H1 (cell line): ENCODE measurements around the gene ANKRD24.

Source experiments
- BCL11A ChIP-seq, 2 experiments: IDR thresholded peaks; one replicate each; pipeline ENCODE4 v1.6.1; 2011; ENCODE audit warnings: low read depth in 2 of 2, low read length in 2 of 2, mild to moderate bottlenecking in 2 of 2
- EZH2 ChIP-seq: fragments of 200-600 bp; sonication (generic); IDR thresholded peaks from 2 replicates; pipeline ENCODE4 v1.7.1; 2012; ENCODE audit warnings: low read depth, mild to moderate bottlenecking, moderate library complexity, low read length, inconsistent platforms; ENCODE audit not compliant: severe bottlenecking
- JUN ChIP-seq: IDR thresholded peaks from 2 replicates; pipeline ENCODE4 v1.6.1; 2011; ENCODE audit warnings: low read depth, mild to moderate bottlenecking, improper control_type of control experiment, low read length
- NRF1 ChIP-seq: IDR thresholded peaks from 2 replicates; pipeline ENCODE4 v1.6.1; 2011; ENCODE audit warnings: mild to moderate bottlenecking, low read depth, low read length, improper control_type of control experiment
- POLR2A ChIP-seq, 2 experiments: IDR thresholded peaks; 1 replicate in 1 of 2; 2 replicates in 1 of 2; pipeline ENCODE4 v1.6.1; 2011; ENCODE audit warnings: low read depth in 2 of 2, low read length in 2 of 2, mild to moderate bottlenecking in 2 of 2; ENCODE audit errors: control extremely low read depth in 1 of 2
- POLR2AphosphoS5 ChIP-seq: IDR thresholded peaks from 2 replicates; pipeline ENCODE4 v1.6.1; 2011; ENCODE audit warnings: low read depth, low read length
- RAD21 ChIP-seq, 2 experiments: IDR thresholded peaks in 1 of 2; conservative IDR thresholded peaks in 1 of 2; 2 replicates each; pipeline ENCODE4 v1.6.1; 2011; ENCODE audit warnings: low read depth in 2 of 2, low read length in 2 of 2, improper control_type of control experiment in 1 of 2, inconsistent platforms in 1 of 2, mild to moderate bottlenecking in 1 of 2, moderate library complexity in 1 of 2
- SIN3A ChIP-seq, 2 experiments: IDR thresholded peaks in 1 of 2; conservative IDR thresholded peaks in 1 of 2; 2 replicates each; pipeline ENCODE4 v1.6.1; 2011 to 2012; ENCODE audit warnings: low read length in 2 of 2, improper control_type of control experiment in 1 of 2, low read depth in 1 of 2, mild to moderate bottlenecking in 1 of 2
- YY1 ChIP-seq: IDR thresholded peaks from 2 replicates; pipeline ENCODE4 v1.6.1; 2011; ENCODE audit warnings: low read depth, mild to moderate bottlenecking, low read length
- TF ChIP-seq, protein P1 (sequence below), 3 experiments: IDR thresholded peaks; 1 replicate in 2 of 3; 2 replicates in 1 of 3; pipeline versions ENCODE4 v1.5.1 to v1.6.1; 2011; ENCODE audit warnings: low read length in 3 of 3, mild to moderate bottlenecking in 3 of 3, inconsistent platforms in 2 of 3, low read depth in 1 of 3, moderate library complexity in 1 of 3; ENCODE audit not compliant: insufficient read depth in 1 of 3; ENCODE audit errors: control extremely low read depth in 1 of 3
- TF ChIP-seq, protein P2 (sequence below): fragments of 300-600 bp; sonication (generic); IDR thresholded peaks from 2 replicates; pipeline ENCODE4 v1.7.1; 2012; ENCODE audit warnings: low read length, moderate library complexity, mild to moderate bottlenecking, inconsistent platforms; ENCODE audit not compliant: insufficient replicate concordance

DNA sequence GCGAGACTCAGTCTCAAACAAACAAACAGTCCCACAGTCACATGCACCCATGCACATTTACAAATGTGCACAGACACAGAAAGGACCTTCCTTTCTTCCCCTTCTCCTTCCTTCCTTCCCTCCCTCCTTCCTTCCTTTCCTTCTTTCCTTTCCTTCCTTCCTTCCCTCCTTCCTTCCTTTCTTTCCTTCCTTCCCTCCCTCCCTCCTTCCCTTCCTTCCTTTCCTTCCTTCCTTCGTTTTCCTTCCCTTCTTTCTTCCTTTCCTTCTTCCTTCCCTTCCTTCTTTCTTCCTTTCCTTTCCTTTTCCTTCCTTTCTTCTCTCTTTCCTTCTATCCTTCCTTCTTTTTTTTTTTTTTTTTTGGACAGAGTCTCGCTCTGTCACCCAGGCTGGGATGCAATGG lies 30.6 kb downstream of the ANKRD24 start:
- no peak for TF ChIP-seq POLR2A (IDR thresholded peaks at IDR 0.05; ENCODE audit: control extremely low read depth in 1 of 2, low read depth in 2 of 2, low read length in 2 of 2)
- no peak for TF ChIP-seq YY1
- TF ChIP-seq, protein P1, sequence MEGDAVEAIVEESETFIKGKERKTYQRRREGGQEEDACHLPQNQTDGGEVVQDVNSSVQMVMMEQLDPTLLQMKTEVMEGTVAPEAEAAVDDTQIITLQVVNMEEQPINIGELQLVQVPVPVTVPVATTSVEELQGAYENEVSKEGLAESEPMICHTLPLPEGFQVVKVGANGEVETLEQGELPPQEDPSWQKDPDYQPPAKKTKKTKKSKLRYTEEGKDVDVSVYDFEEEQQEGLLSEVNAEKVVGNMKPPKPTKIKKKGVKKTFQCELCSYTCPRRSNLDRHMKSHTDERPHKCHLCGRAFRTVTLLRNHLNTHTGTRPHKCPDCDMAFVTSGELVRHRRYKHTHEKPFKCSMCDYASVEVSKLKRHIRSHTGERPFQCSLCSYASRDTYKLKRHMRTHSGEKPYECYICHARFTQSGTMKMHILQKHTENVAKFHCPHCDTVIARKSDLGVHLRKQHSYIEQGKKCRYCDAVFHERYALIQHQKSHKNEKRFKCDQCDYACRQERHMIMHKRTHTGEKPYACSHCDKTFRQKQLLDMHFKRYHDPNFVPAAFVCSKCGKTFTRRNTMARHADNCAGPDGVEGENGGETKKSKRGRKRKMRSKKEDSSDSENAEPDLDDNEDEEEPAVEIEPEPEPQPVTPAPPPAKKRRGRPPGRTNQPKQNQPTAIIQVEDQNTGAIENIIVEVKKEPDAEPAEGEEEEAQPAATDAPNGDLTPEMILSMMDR (IDR thresholded peaks at IDR 0.05; ENCODE audit: control extremely low read depth in 1 of 3, insufficient read depth in 1 of 3, low read depth in 1 of 3, low read length in 3 of 3): no peak
- TF ChIP-seq BCL11A (IDR thresholded peaks at IDR 0.05; ENCODE audit: low read depth in 2 of 2, low read length in 2 of 2): no peak
- TF ChIP-seq EZH2: no peak
- no peak for TF ChIP-seq JUN
- TF ChIP-seq, protein P2, sequence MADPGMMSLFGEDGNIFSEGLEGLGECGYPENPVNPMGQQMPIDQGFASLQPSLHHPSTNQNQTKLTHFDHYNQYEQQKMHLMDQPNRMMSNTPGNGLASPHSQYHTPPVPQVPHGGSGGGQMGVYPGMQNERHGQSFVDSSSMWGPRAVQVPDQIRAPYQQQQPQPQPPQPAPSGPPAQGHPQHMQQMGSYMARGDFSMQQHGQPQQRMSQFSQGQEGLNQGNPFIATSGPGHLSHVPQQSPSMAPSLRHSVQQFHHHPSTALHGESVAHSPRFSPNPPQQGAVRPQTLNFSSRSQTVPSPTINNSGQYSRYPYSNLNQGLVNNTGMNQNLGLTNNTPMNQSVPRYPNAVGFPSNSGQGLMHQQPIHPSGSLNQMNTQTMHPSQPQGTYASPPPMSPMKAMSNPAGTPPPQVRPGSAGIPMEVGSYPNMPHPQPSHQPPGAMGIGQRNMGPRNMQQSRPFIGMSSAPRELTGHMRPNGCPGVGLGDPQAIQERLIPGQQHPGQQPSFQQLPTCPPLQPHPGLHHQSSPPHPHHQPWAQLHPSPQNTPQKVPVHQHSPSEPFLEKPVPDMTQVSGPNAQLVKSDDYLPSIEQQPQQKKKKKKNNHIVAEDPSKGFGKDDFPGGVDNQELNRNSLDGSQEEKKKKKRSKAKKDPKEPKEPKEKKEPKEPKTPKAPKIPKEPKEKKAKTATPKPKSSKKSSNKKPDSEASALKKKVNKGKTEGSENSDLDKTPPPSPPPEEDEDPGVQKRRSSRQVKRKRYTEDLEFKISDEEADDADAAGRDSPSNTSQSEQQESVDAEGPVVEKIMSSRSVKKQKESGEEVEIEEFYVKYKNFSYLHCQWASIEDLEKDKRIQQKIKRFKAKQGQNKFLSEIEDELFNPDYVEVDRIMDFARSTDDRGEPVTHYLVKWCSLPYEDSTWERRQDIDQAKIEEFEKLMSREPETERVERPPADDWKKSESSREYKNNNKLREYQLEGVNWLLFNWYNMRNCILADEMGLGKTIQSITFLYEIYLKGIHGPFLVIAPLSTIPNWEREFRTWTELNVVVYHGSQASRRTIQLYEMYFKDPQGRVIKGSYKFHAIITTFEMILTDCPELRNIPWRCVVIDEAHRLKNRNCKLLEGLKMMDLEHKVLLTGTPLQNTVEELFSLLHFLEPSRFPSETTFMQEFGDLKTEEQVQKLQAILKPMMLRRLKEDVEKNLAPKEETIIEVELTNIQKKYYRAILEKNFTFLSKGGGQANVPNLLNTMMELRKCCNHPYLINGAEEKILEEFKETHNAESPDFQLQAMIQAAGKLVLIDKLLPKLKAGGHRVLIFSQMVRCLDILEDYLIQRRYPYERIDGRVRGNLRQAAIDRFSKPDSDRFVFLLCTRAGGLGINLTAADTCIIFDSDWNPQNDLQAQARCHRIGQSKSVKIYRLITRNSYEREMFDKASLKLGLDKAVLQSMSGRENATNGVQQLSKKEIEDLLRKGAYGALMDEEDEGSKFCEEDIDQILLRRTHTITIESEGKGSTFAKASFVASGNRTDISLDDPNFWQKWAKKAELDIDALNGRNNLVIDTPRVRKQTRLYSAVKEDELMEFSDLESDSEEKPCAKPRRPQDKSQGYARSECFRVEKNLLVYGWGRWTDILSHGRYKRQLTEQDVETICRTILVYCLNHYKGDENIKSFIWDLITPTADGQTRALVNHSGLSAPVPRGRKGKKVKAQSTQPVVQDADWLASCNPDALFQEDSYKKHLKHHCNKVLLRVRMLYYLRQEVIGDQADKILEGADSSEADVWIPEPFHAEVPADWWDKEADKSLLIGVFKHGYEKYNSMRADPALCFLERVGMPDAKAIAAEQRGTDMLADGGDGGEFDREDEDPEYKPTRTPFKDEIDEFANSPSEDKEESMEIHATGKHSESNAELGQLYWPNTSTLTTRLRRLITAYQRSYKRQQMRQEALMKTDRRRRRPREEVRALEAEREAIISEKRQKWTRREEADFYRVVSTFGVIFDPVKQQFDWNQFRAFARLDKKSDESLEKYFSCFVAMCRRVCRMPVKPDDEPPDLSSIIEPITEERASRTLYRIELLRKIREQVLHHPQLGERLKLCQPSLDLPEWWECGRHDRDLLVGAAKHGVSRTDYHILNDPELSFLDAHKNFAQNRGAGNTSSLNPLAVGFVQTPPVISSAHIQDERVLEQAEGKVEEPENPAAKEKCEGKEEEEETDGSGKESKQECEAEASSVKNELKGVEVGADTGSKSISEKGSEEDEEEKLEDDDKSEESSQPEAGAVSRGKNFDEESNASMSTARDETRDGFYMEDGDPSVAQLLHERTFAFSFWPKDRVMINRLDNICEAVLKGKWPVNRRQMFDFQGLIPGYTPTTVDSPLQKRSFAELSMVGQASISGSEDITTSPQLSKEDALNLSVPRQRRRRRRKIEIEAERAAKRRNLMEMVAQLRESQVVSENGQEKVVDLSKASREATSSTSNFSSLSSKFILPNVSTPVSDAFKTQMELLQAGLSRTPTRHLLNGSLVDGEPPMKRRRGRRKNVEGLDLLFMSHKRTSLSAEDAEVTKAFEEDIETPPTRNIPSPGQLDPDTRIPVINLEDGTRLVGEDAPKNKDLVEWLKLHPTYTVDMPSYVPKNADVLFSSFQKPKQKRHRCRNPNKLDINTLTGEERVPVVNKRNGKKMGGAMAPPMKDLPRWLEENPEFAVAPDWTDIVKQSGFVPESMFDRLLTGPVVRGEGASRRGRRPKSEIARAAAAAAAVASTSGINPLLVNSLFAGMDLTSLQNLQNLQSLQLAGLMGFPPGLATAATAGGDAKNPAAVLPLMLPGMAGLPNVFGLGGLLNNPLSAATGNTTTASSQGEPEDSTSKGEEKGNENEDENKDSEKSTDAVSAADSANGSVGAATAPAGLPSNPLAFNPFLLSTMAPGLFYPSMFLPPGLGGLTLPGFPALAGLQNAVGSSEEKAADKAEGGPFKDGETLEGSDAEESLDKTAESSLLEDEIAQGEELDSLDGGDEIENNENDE: no peak
- no peak for TF ChIP-seq NRF1
- no peak for TF ChIP-seq RAD21 (IDR thresholded peaks at IDR 0.05 in 1 of 2, conservative IDR thresholded peaks at IDR 0.05 in 1 of 2; ENCODE audit: low read depth in 2 of 2, low read length in 2 of 2)
- no peak for TF ChIP-seq POLR2AphosphoS5
- no peak for TF ChIP-seq SIN3A (conservative IDR thresholded peaks at IDR 0.05 in 1 of 2, IDR thresholded peaks at IDR 0.05 in 1 of 2; ENCODE audit: low read depth in 1 of 2, low read length in 2 of 2)
